ENCODE data around the gene SEMA4A. TPM values are rescaled to one million over a fixed set of nuclear protein-coding genes. Genes with fewer than 3 reads are reported as not detected.

The SEMA4A gene
- total and polyA plus RNA-seq, 4 donors: 1.1 to 3.5 (median 1.7) TPM

DNA sequence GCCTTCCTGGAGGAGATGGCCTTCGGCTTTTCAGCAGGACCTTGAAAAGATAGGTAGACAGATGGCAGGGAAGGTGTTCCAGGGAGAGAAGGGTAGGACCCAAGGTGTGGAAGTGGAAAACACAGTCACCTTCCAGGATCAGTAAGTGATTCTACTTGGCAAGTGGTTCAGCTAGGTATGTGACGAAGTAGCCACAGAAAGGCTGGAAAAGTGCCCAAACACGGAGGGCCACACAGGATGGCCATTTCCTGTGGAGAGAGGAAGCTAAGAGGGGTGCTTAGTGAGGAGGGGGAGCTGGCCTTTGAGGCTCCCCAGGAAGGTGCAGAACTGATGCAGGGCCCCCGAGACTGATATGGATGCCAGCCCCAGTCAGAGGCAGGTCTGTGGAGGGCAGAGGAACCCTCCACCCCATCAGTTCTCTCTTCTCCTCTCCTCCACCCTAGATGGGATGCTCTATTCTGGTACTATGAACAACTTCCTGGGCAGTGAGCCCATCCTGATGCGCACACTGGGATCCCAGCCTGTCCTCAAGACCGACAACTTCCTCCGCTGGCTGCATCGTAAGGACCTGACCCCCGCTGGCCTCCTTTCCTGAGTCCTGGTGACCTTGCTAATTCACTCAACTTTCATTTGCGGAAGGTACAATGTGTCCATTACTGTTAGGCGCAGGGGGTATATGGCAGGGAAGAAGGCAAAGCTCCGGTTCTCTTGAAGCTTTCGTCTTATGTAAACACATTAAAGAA is 6.8 kb downstream of the SEMA4A start:
- H3K36me3 ChIP-seq (ENCODE audit: control insufficient read depth in 4 of 4, insufficient read depth in 3 of 4, low read depth in 1 of 4, low read length in 3 of 4): no peaks in the 10 kb centered on the region
- H3K9ac ChIP-seq (ENCODE audit: low read depth in 1 of 2, low read length in 2 of 2): no peak overlapping the region
- WGBS: 74% methylated on average over 13 of the region's 13 CpGs
- no peaks in the 10 kb centered on the region for H3K4me1 ChIP-seq (ENCODE audit: control insufficient read depth in 4 of 4, insufficient read depth in 4 of 4, low read length in 3 of 4)
- TF ChIP-seq REST (IDR thresholded peaks at IDR 0.05): no peak
- no peak for TF ChIP-seq FOXA1 (IDR thresholded peaks at IDR 0.05)
- TF ChIP-seq GABPA (IDR thresholded peaks at IDR 0.05 in 1 of 2, conservative IDR thresholded peaks at IDR 0.05 in 1 of 2): peak; percentile 16 to 56
- peak; percentile 93 for TF ChIP-seq NR2F2 (IDR thresholded peaks at IDR 0.05)
- TF ChIP-seq EGR1 (IDR thresholded peaks at IDR 0.05; ENCODE audit: low read depth in 2 of 2): no peak
- no peak overlapping the region for H3K4me3 ChIP-seq (ENCODE audit: low read depth in 1 of 3, low read length in 3 of 3)
- no peak for DNase-seq (ENCODE audit: low spot score)
- H3K27me3 ChIP-seq (ENCODE audit: control insufficient read depth in 4 of 4, insufficient read depth in 4 of 4, low read length in 3 of 4): no peaks in the 10 kb centered on the region
- no peaks in the 10 kb centered on the region for H3K9me3 ChIP-seq (ENCODE audit: control insufficient read depth in 4 of 4, low read length in 3 of 4)
- H3K27ac ChIP-seq (ENCODE audit: low read depth in 1 of 2, low read length in 2 of 2): peak overlapping the region; percentile 58 to 79

DNA sequence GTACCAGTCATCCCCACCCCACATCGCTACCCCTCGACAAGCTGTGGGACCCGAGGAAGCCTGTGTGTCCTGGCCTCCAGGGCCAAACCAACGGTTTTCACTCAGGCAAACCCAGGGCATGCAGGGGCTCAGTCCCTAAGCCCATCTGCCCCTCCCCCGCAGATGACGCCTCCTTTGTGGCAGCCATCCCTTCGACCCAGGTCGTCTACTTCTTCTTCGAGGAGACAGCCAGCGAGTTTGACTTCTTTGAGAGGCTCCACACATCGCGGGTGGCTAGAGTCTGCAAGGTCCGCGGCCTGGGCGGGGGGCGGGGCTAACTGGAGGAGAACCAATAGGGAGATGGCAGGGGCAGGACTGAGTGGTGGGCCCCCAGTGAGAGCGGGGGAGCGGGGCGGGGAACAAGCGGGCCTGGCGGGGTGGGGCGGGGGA is 7.4 kb downstream of the SEMA4A start:
- peak; percentile 85 for DNase-seq (ENCODE audit: low spot score)
- no peaks in the 10 kb centered on the region for H3K27me3 ChIP-seq (ENCODE audit: control insufficient read depth in 4 of 4, insufficient read depth in 4 of 4, low read length in 3 of 4)
- H3K4me1 ChIP-seq (ENCODE audit: control insufficient read depth in 4 of 4, insufficient read depth in 4 of 4, low read length in 3 of 4): no peaks in the 10 kb centered on the region
- H3K4me3 ChIP-seq (ENCODE audit: low read depth in 1 of 3, low read length in 3 of 3): peak overlapping the region in 1 of 3 donors; percentile 22
- H3K36me3 ChIP-seq (ENCODE audit: control insufficient read depth in 4 of 4, insufficient read depth in 3 of 4, low read depth in 1 of 4, low read length in 3 of 4): no peaks in the 10 kb centered on the region
- H3K27ac ChIP-seq (ENCODE audit: low read depth in 1 of 2, low read length in 2 of 2): peak overlapping the region; percentile 58 to 79
- no peak for TF ChIP-seq EGR1 (IDR thresholded peaks at IDR 0.05; ENCODE audit: low read depth in 2 of 2)
- TF ChIP-seq CTCF (IDR thresholded peaks at IDR 0.05; ENCODE audit: low read depth, low read length, missing input control): no peak
- no peak for TF ChIP-seq SP1 (IDR thresholded peaks at IDR 0.05)
- TF ChIP-seq NR2F2 (IDR thresholded peaks at IDR 0.05): peak; percentile 6
- TF ChIP-seq, protein P1, sequence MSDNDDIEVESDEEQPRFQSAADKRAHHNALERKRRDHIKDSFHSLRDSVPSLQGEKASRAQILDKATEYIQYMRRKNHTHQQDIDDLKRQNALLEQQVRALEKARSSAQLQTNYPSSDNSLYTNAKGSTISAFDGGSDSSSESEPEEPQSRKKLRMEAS (IDR thresholded peaks at IDR 0.05): no peak
- TF ChIP-seq, protein P2, sequence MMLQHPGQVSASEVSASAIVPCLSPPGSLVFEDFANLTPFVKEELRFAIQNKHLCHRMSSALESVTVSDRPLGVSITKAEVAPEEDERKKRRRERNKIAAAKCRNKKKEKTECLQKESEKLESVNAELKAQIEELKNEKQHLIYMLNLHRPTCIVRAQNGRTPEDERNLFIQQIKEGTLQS (IDR thresholded peaks at IDR 0.05): no peak
- TF ChIP-seq, protein P3, sequence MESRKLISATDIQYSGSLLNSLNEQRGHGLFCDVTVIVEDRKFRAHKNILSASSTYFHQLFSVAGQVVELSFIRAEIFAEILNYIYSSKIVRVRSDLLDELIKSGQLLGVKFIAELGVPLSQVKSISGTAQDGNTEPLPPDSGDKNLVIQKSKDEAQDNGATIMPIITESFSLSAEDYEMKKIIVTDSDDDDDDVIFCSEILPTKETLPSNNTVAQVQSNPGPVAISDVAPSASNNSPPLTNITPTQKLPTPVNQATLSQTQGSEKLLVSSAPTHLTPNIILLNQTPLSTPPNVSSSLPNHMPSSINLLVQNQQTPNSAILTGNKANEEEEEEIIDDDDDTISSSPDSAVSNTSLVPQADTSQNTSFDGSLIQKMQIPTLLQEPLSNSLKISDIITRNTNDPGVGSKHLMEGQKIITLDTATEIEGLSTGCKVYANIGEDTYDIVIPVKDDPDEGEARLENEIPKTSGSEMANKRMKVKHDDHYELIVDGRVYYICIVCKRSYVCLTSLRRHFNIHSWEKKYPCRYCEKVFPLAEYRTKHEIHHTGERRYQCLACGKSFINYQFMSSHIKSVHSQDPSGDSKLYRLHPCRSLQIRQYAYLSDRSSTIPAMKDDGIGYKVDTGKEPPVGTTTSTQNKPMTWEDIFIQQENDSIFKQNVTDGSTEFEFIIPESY (IDR thresholded peaks at IDR 0.05): no peak
- no peak for TF ChIP-seq FOXA1 (IDR thresholded peaks at IDR 0.05)
- H3K9me3 ChIP-seq (ENCODE audit: control insufficient read depth in 4 of 4, low read length in 3 of 4): no peaks in the 10 kb centered on the region
- no peak overlapping the region for H3K9ac ChIP-seq (ENCODE audit: low read depth in 1 of 2, low read length in 2 of 2)
- WGBS: 18% methylated on average over 22 of the region's 22 CpGs
